ENCODE data around the gene NEDD8. TPM values are rescaled to one million over a fixed set of nuclear protein-coding genes. Genes with fewer than 3 reads are reported as not detected.
A peak's percentile ranks its signal among the peaks of the same experiment; 100 is the strongest.

NEDD8 gene
- total RNA-seq, 1 donor from 2014 or later = 169 TPM

DNA sequence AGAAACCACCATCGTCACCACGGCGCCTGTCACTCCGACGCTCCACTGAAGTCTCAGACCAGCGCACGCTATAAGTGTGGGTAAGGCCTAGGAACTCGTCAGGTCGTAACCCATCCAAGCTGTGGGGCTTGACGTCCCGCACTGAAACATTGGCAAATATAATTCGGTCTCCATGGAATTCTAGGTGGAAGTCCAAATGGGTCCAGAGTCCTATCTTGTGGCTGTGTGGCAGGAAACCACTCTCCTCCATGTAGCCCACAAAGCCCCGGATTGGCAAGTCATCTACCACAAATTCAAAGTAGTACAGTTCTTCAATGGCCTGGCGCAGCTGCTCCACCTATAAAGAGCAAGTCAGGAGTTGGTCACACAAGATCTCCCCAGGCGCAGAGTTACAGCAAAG is 39.2 kb downstream of the NEDD8 start:
- Mint-ChIP-seq H3K4me1 (ENCODE audit: low read depth, unreplicated experiment) (peaks cover 6% of the 10 kb centered on the region), H3K27ac (ENCODE audit: unreplicated experiment) (no peak overlapping the region), H3K27me3 (ENCODE audit: unreplicated experiment) (peaks cover 11% of the 10 kb centered on the region)

DNA sequence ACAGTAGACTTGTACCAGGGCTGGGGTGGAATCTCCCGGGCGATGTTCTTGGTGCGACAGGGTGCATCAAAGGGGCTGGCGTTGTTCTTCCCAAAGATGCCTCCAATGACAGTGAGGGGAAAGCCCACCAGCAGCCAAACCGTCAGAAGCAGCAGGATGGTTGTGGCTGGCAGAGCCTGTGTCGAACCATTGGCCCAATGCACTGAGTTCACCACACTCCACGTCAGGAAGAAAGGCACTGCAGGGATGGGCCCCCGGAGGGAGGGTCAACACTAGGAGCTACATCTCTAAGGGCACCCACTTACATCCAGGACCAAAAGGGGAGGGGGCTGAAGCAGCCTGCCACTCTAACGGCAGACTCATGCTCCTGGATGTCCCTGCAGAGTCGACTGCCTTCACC is 41.8 kb downstream of the NEDD8 start:
- H3K9me3 Mint-ChIP-seq (ENCODE audit: unreplicated experiment) = peaks cover 5% of the 10 kb centered on the region
- TF ChIP-seq, protein P1, sequence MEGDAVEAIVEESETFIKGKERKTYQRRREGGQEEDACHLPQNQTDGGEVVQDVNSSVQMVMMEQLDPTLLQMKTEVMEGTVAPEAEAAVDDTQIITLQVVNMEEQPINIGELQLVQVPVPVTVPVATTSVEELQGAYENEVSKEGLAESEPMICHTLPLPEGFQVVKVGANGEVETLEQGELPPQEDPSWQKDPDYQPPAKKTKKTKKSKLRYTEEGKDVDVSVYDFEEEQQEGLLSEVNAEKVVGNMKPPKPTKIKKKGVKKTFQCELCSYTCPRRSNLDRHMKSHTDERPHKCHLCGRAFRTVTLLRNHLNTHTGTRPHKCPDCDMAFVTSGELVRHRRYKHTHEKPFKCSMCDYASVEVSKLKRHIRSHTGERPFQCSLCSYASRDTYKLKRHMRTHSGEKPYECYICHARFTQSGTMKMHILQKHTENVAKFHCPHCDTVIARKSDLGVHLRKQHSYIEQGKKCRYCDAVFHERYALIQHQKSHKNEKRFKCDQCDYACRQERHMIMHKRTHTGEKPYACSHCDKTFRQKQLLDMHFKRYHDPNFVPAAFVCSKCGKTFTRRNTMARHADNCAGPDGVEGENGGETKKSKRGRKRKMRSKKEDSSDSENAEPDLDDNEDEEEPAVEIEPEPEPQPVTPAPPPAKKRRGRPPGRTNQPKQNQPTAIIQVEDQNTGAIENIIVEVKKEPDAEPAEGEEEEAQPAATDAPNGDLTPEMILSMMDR (IDR thresholded peaks at IDR 0.05; ENCODE audit: partially characterized antibody, unreplicated experiment) = no peak
- no peaks in the 10 kb centered on the region for H3K36me3 Mint-ChIP-seq (ENCODE audit: unreplicated experiment)

More for the DNA sequence above, 39.2 kb downstream of the NEDD8 start:
- no peak for DNase-seq
- Mint-ChIP-seq H3K36me3 (ENCODE audit: unreplicated experiment) (no peaks in the 10 kb centered on the region), H3K4me3 (ENCODE audit: unreplicated experiment) (no peak overlapping the region), H3K9me3 (ENCODE audit: unreplicated experiment) (peaks cover 8% of the 10 kb centered on the region)
- TF ChIP-seq, protein P1 (IDR thresholded peaks at IDR 0.05; ENCODE audit: partially characterized antibody, unreplicated experiment) = no peak

DNA sequence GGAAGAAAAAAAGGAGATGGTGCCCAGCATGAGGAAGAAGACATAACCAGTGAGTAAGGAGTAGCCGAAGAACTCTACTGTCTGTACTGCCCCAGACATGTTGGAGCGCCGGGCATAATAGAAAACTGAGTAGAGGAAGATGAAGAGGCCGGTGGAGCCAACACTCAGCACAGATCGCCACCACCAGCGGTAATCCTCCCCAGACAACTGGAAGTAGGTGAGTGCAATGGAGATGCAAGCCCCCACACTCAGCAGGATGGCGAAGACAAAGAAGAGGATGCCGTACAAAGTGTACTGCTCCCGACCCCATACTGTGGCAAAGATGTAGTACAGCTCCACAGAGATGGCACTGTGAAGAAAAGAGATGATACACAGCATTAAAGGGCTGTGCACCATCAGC is 42.7 kb downstream of the NEDD8 start:
- peaks cover 7% of the 10 kb centered on the region for H3K27me3 Mint-ChIP-seq (ENCODE audit: unreplicated experiment)
- no peaks in the 10 kb centered on the region for H3K36me3 Mint-ChIP-seq (ENCODE audit: unreplicated experiment)
- H3K27ac Mint-ChIP-seq (ENCODE audit: unreplicated experiment) = peak overlapping the region; percentile 17

More for the DNA sequence above, 41.8 kb downstream of the NEDD8 start:
- no peak for DNase-seq
- Mint-ChIP-seq H3K4me1 (ENCODE audit: low read depth, unreplicated experiment) (peaks cover 2% of the 10 kb centered on the region), H3K27ac (ENCODE audit: unreplicated experiment) (no peak overlapping the region), H3K27me3 (ENCODE audit: unreplicated experiment) (peaks cover 6% of the 10 kb centered on the region), H3K4me3 (ENCODE audit: unreplicated experiment) (no peak overlapping the region)

DNA sequence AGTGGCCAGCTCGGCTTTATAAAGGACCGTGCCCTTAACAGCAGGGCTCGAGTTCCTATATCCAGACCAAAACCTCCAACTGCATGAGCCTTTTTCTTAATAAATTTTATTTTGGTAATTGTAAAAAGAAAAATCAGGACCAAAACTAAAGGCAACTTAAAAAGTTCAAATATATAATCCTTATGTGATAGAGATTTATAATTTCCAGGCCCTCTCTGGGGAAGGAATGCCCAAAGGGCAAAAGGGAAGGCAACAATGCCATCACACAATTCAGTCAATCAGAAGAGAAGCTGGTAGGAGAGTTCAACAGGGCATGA is 43.1 kb downstream of the NEDD8 start:
- TF ChIP-seq, protein P1 (IDR thresholded peaks at IDR 0.05; ENCODE audit: partially characterized antibody, unreplicated experiment) = no peak
- no peak overlapping the region for H3K27ac Mint-ChIP-seq (ENCODE audit: unreplicated experiment)
- H3K36me3 Mint-ChIP-seq (ENCODE audit: unreplicated experiment) = no peaks in the 10 kb centered on the region
- H3K27me3 Mint-ChIP-seq (ENCODE audit: unreplicated experiment) = peaks cover 5% of the 10 kb centered on the region
- H3K4me1 Mint-ChIP-seq (ENCODE audit: low read depth, unreplicated experiment) = no peaks in the 10 kb centered on the region
- DNase-seq = no peak
- peak overlapping the region; percentile 85 for H3K4me3 Mint-ChIP-seq (ENCODE audit: unreplicated experiment)
- peaks cover 5% of the 10 kb centered on the region for H3K9me3 Mint-ChIP-seq (ENCODE audit: unreplicated experiment)

More for the DNA sequence above, 42.7 kb downstream of the NEDD8 start:
- H3K4me1 Mint-ChIP-seq (ENCODE audit: low read depth, unreplicated experiment) = no peaks in the 10 kb centered on the region
- DNase-seq = no peak
- TF ChIP-seq, protein P1 (IDR thresholded peaks at IDR 0.05; ENCODE audit: partially characterized antibody, unreplicated experiment) = no peak
- no peak overlapping the region for H3K4me3 Mint-ChIP-seq (ENCODE audit: unreplicated experiment)
- peaks cover 5% of the 10 kb centered on the region for H3K9me3 Mint-ChIP-seq (ENCODE audit: unreplicated experiment)

DNA sequence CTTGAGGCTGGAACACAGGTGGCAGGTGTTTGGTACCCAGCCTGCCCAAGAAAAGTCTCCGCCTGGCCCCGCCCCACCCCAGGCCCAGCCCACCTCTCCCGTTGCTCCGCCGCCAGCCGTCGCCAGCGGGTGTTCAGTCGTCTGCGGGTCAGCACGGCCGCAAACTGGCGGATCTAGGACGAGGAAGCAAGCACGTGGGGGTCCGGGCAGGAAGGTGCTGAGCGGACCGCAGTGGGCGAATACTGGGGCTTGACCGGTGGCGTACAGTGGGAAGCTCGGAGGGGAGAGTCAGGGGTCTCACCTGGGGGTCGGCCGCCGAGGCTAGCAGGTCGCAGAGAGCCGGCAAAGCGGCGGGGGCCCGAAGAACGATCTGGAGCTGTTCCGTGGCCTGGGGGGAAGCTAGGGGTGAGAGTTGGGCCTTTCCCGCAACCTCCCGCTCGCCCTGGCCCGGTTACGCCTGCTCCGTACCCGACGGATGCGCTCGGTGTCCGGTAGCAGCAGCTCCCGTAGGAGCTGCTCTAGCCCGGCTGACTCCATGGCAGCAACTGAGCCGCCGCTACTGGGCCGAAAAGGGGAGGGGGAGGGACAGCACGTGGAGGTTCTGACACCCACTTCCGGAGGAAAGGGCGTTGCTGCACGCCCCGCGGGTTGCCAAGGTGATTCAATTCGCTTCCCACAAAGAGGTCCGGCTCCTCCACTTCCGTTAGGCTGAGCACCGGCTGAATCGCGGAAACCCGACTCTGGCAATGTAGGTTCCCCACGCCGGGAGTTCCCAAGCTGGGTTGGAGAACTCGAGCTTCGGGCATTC is 43.7 kb downstream of the NEDD8 start, which contains the start of gene IPO4:
TSS of gene IPO4 (minus strand) at position 566 of the 808 bp plus-strand sequence. CDS start at position 537, 29 bp downstream.
- Mint-ChIP-seq H3K36me3 (ENCODE audit: unreplicated experiment) (no peaks in the 10 kb centered on the region), H3K4me3 (ENCODE audit: unreplicated experiment) (peak within 1 kb of the TSS; percentile 85), H3K9me3 (ENCODE audit: unreplicated experiment) (peaks cover 5% of the 10 kb centered on the region), H3K27me3 (ENCODE audit: unreplicated experiment) (peaks cover 3% of the 10 kb centered on the region), H3K27ac (ENCODE audit: unreplicated experiment) (peak within 1 kb of the TSS; percentile 68), H3K4me1 (ENCODE audit: low read depth, unreplicated experiment) (no peaks in the 10 kb centered on the region)
- DNase-seq = peak; percentile 93
- TF ChIP-seq, protein P1 (IDR thresholded peaks at IDR 0.05; ENCODE audit: partially characterized antibody, unreplicated experiment) = no peak
